GM06990 (cell line): Measurements from ENCODE around the gene CTNS.

Experiments
- DNase-seq: peaks from one replicate; pipeline ENCODE4 v3.0.0-alpha.2; 2011; ENCODE audit not compliant: insufficient read length; ENCODE audit errors: extremely low read depth
- H3K27me3 ChIP-seq: replicated peaks from 2 replicates; pipeline ENCODE4 v1.6.0; 2011; ENCODE audit warnings: low read length; ENCODE audit not compliant: control insufficient read depth, insufficient read depth
- H3K36me3 ChIP-seq: 2 replicates; pipeline ENCODE4 v1.5.1; 2011; ENCODE audit warnings: low read length; ENCODE audit not compliant: control insufficient read depth, insufficient read depth
- H3K4me3 ChIP-seq: replicated peaks from 2 replicates; pipeline ENCODE4 v1.5.1; 2011; ENCODE audit warnings: low read depth, mild to moderate bottlenecking, control low read depth, low read length
- TF ChIP-seq, protein P1 (sequence below): IDR thresholded peaks from 2 replicates; pipeline ENCODE4 v1.5.1; 2011; ENCODE audit warnings: low read length, control low read depth, mild to moderate bottlenecking, inconsistent platforms; ENCODE audit not compliant: insufficient read depth, poor library complexity, severe bottlenecking

CTNS gene

DNA sequence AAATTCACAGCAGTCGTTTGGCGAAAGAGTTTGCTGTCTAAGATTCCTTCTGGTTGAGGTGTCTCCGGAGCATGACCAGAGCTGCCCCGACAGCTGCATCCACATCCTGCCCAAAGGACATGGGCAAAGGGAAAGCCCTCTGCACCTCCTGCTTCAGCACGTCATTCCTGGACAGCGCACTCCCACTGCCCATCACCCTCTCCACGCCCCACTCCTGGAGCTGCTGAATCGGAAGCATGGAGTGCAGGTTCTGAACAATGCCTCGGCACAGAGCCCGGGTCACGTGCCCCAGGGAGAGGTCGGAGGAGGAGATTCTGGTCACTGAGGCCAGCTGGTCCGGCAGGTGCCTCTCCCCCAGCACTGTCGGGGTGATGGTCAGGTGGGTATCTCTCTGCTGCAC is 26.0 kb upstream of the CTNS start:
- no peak for DNase-seq
- TF ChIP-seq, protein P1, sequence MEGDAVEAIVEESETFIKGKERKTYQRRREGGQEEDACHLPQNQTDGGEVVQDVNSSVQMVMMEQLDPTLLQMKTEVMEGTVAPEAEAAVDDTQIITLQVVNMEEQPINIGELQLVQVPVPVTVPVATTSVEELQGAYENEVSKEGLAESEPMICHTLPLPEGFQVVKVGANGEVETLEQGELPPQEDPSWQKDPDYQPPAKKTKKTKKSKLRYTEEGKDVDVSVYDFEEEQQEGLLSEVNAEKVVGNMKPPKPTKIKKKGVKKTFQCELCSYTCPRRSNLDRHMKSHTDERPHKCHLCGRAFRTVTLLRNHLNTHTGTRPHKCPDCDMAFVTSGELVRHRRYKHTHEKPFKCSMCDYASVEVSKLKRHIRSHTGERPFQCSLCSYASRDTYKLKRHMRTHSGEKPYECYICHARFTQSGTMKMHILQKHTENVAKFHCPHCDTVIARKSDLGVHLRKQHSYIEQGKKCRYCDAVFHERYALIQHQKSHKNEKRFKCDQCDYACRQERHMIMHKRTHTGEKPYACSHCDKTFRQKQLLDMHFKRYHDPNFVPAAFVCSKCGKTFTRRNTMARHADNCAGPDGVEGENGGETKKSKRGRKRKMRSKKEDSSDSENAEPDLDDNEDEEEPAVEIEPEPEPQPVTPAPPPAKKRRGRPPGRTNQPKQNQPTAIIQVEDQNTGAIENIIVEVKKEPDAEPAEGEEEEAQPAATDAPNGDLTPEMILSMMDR, result no peak
- peaks cover 27% of the 10 kb centered on the region for H3K36me3 ChIP-seq
- H3K27me3 ChIP-seq, result no peaks in the 10 kb centered on the region
- H3K4me3 ChIP-seq, result no peak overlapping the region

DNA sequence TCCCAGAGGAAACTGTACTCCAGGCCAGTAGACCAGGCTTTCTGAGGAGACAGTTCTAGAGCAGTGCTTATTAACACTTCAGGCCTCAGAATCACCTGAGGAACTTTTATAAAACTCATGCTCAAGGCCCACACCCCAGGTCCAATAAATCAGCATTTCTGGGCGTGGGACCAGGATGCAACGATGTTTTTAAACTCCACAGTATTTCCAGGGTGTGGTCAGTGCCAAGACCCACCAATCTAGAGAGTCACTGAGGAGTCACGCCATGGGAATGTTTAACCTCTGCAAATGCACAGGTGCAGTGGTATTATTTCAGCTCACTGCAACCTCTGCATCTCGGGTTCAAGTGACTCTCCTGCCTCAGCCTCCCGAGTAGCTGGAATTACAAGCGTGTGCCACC is 23.4 kb upstream of the CTNS start:
- H3K36me3 ChIP-seq, result peaks cover 29% of the 10 kb centered on the region
- TF ChIP-seq, protein P1, result no peak
- no peak for DNase-seq

DNA sequence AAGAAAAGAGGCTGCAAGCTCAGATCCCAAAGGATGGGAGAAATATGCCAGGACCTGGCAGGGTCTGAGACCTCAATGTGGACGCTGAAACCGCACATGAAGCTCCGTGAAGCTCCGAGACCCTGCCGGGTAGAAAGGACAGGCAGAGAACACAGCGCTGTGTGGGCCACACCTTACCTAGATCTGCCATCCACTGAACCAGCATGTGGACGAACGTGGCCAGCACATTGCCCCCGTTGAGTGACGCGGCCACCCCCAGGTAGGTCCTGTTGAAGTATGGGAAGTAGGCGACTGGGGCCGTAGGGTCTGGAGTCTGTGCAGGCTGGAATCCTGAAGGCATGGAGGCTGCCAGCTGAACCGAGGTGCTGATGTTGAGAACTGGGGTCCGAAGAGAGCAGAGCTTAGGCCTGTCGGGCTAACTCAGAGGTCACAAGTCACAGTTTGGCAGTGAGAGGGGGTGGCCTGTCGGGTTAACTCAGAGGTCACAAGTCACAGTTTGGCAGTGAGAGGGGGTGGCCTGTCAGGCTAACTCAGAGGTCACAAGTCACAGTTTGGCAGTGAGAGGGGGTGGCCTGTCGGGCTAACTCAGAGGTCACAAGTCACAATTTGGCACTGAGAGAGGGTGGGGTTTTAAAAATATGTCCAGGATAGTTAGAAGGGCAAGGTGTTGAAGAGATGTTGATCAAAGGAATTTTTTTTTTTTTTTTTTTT is 21.2 kb upstream of the CTNS start:
- peaks cover 19% of the 10 kb centered on the region for H3K36me3 ChIP-seq
- no peaks in the 10 kb centered on the region for H3K27me3 ChIP-seq
- H3K4me3 ChIP-seq, result no peak overlapping the region
- DNase-seq, result no peak
- TF ChIP-seq, protein P1, result no peak

More for the DNA sequence above, 23.4 kb upstream of the CTNS start:
- Histone ChIP-seq H3K27me3 (no peaks in the 10 kb centered on the region), H3K4me3 (no peak overlapping the region)

DNA sequence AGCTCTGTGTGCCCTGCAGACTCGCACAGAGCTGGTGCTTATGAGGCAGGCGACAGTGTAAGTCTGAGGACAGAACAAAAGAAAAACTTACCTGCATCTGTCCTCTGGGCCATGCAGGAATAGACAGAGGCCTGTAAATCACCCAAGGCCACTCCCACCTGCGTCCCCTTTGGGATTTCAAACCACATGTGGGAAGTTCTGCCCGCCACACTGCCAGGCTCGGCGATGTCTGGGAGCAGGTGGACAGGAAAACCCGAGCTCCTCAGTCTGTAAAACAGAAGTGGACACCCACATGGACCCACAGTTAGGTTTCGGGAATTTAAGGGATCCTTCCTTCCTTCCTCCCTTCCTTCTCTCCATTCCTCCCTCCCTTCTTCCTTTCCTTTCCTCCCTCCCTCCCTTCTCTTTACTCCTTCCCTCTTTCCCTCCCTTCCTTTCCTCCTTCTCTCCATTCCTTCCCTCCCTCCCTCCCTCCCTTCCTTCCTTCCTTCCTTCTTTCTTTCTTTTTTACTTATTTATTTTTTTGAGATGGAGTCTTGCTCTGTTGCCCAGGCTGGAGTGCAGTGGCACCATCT is 15.3 kb upstream of the CTNS start:
- DNase-seq, result no peak
- H3K4me3 ChIP-seq, result no peak overlapping the region
- TF ChIP-seq, protein P1, result no peak
- no peaks in the 10 kb centered on the region for H3K27me3 ChIP-seq
- peaks cover 25% of the 10 kb centered on the region for H3K36me3 ChIP-seq

DNA sequence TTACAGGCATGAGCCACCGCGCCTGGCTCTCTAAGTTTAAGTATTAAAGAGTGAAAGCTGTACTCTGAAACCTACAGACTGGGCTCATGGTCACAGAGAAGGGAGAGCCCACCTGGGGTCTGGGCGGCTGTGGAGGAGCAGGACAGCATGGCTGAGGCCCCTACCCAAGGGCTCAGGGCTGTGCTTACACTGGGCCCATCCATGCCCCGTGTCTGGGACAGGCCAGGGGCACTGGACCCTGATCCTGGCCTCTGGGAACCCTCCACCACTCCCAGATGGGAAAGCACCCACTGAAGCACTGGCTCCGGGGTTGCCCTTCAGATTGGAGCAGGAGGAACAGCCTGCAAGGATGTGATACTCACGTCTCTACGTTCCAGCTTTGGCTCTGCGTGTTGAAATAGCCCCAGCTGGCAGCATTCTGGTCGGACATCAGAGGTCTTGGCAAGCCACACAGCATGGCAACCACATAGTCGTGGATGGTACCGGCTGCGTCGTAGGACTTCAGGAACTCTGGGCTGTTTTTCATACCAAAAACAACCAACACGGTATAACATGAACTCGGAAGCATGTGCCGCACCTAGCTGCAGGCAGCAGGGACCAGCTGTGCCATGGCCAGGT is 13.5 kb upstream of the CTNS start:
- TF ChIP-seq, protein P1, result no peak
- Histone ChIP-seq H3K36me3 (peaks cover 24% of the 10 kb centered on the region), H3K27me3 (no peaks in the 10 kb centered on the region), H3K4me3 (no peak overlapping the region)
- DNase-seq, result no peak
